Suprapubic skin (tissue), 4 donors: ENCODE measurements around the gene GABRB1. TPM values are rescaled to one million over a fixed set of nuclear protein-coding genes. Genes with fewer than 3 reads are reported as not detected.

ENCODE experiments used
- DNase-seq, 2 donors: peaks; one replicate each; pipeline ENCODE4 v3.0.0-alpha.2; 2019; ENCODE audit warnings: low spot score in 2 of 2
- H3K27ac ChIP-seq: fragments of 200-600 bp; sonication (generic); one replicate; pipeline ENCODE4 v1.5.1; 2019
- H3K27me3 ChIP-seq: fragments of 200-600 bp; sonication (generic); one replicate; pipeline ENCODE4 v1.5.1; 2019
- H3K36me3 ChIP-seq: fragments of 200-600 bp; sonication (generic); one replicate; pipeline ENCODE4 v1.5.1; 2019
- H3K4me1 ChIP-seq: fragments of 200-600 bp; sonication (generic); one replicate; pipeline ENCODE4 v1.5.1; 2019
- H3K4me3 ChIP-seq: fragments of 200-600 bp; sonication (generic); one replicate; pipeline ENCODE4 v1.5.1; 2019; ENCODE audit warnings: mild to moderate bottlenecking
- H3K9me3 ChIP-seq: fragments of 200-600 bp; sonication (generic); one replicate; pipeline ENCODE4 v1.5.1; 2019
- CTCF ChIP-seq, 2 donors: fragments of 200-600 bp in 1 of 2; fragments of 450-650 bp in 1 of 2; sonication (generic) in 1 of 2; IDR thresholded peaks; one replicate each; pipeline ENCODE4 v1.5.1; 2016 to 2019; ENCODE audit warnings: antibody characterized with exemption in 2 of 2, mild to moderate bottlenecking in 1 of 2, moderate library complexity in 1 of 2
- EP300 ChIP-seq: sonication (generic); formaldehyde crosslinking; IDR thresholded peaks from one replicate; pipeline ENCODE4 v1.6.1; 2017; ENCODE audit warnings: antibody characterized with exemption
- POLR2A ChIP-seq, 2 donors: fragments of 450-650 bp; IDR thresholded peaks; one replicate each; pipeline ENCODE4 v1.6.1; 2017; ENCODE audit warnings: antibody characterized with exemption in 2 of 2, mild to moderate bottlenecking in 2 of 2, moderate library complexity in 2 of 2
- POLR2AphosphoS5 ChIP-seq, 3 donors: sonication (generic); formaldehyde crosslinking; IDR thresholded peaks; one replicate each; pipeline ENCODE4 v1.6.1; 2017; ENCODE audit warnings: antibody characterized with exemption in 3 of 3
- WGBS: methylation state at CpG from one replicate; pipeline ENCODE4 v1.1.5; 2018; 5-methylcytosine and 5-hydroxymethylcytosine counted together
- total RNA-seq, 4 donors: library from RNA; depleted of rRNA; stranded (reverse); fragments of >200 nt; gene quantifications; one replicate each; pipeline ENCODE4 v1.1.0, GENCODE V29; 2016

The GABRB1 gene
- total RNA-seq, 4 donors from 2014 or later = not detected

DNA sequence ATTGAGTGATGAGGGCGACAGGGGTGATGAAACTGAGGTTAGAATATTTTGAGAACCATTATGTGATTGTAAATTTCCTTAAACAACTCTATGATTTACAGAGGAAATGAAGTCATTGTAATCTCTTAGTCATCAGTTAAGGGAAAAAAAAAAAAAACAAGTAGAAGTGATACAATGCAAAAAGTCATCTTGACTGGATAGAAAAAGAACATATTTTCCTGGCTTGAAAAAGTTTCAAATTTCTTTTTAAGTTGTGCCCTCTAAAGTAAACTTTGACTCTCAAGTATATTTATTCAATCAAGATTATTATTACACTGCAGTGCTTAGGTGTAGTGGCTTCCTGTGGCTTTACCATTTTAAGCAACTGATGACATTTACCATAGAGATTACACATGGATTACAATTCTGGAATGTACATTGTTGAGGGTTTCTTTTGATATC is 40.6 kb downstream of the GABRB1 start:
- Histone ChIP-seq H3K4me1 (no peaks in the 10 kb centered on the region), H3K9me3 (no peaks in the 10 kb centered on the region), H3K27me3 (no peaks in the 10 kb centered on the region), H3K36me3 (no peaks in the 10 kb centered on the region), H3K4me3 (no peak overlapping the region), H3K27ac (no peak overlapping the region)
- DNase-seq = no peak
- 35% methylated on average over 1 of the region's 1 CpG for WGBS
- TF ChIP-seq POLR2A (IDR thresholded peaks at IDR 0.05) (no peak), POLR2AphosphoS5 (IDR thresholded peaks at IDR 0.05) (no peak), CTCF (IDR thresholded peaks at IDR 0.05) (no peak), EP300 (no peak)

GRCh38 chr4:47073647-47074046 is 42.3 kb downstream of the GABRB1 start:
- no peak for DNase-seq
- TF ChIP-seq POLR2A (IDR thresholded peaks at IDR 0.05) = no peak
- no peak for TF ChIP-seq EP300
- no peak for TF ChIP-seq CTCF (IDR thresholded peaks at IDR 0.05)
- no peak for TF ChIP-seq POLR2AphosphoS5 (IDR thresholded peaks at IDR 0.05)
- WGBS = 80% methylated on average over 2 of the region's 2 CpGs
- no peak overlapping the region for H3K27ac ChIP-seq
- no peak overlapping the region for H3K4me3 ChIP-seq
- H3K27me3 ChIP-seq = no peaks in the 10 kb centered on the region
- no peaks in the 10 kb centered on the region for H3K9me3 ChIP-seq
- no peaks in the 10 kb centered on the region for H3K4me1 ChIP-seq
- H3K36me3 ChIP-seq = no peaks in the 10 kb centered on the region

DNA sequence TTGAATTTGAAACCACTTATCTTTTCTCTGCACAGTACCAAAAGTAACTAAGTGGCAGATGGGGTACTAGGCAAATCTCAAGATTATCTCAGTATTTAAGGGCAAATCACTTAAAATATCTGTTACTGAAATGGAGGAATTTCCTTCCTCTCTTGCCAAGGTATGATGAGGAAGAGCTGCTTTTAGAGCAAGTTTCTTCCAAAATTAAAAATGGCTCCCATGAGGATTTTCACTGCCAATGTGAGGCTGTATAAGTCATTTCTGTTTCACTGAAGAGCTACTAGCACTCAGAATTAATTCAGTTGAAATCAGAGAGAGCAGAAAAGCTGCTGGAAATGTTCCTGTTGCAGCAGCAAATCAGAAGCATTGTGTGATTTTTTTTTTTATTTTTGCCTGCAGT is 43.4 kb downstream of the GABRB1 start:
- no peak overlapping the region for H3K27ac ChIP-seq
- H3K27me3 ChIP-seq = no peaks in the 10 kb centered on the region
- TF ChIP-seq POLR2AphosphoS5 (IDR thresholded peaks at IDR 0.05) (no peak), CTCF (IDR thresholded peaks at IDR 0.05) (no peak), POLR2A (IDR thresholded peaks at IDR 0.05) (no peak), EP300 (no peak)
- no peak overlapping the region for H3K4me3 ChIP-seq
- no peaks in the 10 kb centered on the region for H3K9me3 ChIP-seq
- H3K4me1 ChIP-seq = no peaks in the 10 kb centered on the region
- no peak for DNase-seq
- H3K36me3 ChIP-seq = no peaks in the 10 kb centered on the region

DNA sequence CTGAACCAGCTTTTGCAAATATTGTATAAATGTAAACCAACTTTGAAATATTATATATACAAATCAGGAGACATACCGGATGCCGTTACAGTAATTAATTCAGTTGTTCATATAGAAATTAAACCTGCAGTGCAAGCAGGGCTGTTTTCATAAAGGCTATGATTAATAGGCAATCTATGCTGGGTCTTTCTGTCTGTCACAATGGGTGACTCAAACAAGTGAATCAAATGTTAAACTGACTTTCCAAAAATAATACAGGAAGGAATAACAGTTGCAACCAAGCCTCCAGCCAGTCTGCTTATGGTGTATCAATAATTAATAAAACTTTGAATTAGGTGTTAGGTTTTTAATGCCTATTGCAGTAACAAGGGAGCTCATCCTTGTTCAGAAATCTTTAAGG is 43.9 kb downstream of the GABRB1 start:
- no peak for TF ChIP-seq POLR2AphosphoS5 (IDR thresholded peaks at IDR 0.05)
- Histone ChIP-seq H3K9me3 (no peaks in the 10 kb centered on the region), H3K4me3 (no peak overlapping the region), H3K27ac (no peak overlapping the region), H3K4me1 (no peaks in the 10 kb centered on the region), H3K27me3 (no peaks in the 10 kb centered on the region), H3K36me3 (no peaks in the 10 kb centered on the region)
- WGBS = 93% methylated on average over 2 of the region's 2 CpGs
- no peak for DNase-seq

DNA sequence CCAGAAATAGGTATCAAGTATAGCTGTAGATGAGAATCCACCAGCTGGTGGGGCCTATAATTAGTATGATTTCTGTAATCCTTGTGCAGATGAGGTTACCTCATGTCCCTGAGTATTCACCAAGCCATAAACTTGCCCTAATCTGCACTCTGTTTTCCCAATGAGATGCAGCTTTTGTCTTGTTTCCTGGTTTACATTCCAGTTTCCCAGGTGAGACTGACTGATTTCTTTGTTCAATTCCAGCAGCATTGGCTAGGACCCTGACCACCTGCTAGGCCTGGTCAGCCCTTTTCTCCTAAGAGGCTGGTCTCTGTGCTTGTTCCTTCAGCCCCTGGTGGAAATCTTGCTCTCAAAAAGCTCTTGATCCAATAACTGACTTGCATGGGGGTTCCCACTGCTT is 44.6 kb downstream of the GABRB1 start:
- Histone ChIP-seq H3K36me3 (no peaks in the 10 kb centered on the region), H3K4me1 (no peaks in the 10 kb centered on the region), H3K27ac (no peak overlapping the region), H3K9me3 (no peaks in the 10 kb centered on the region), H3K4me3 (no peak overlapping the region), H3K27me3 (no peaks in the 10 kb centered on the region)
- no peak for DNase-seq
- no peak for TF ChIP-seq CTCF (IDR thresholded peaks at IDR 0.05)
- no peak for TF ChIP-seq POLR2AphosphoS5 (IDR thresholded peaks at IDR 0.05)
- TF ChIP-seq EP300 = no peak
- no peak for TF ChIP-seq POLR2A (IDR thresholded peaks at IDR 0.05)

- Histone ChIP-seq H3K36me3 (no peaks in the 10 kb centered on the region), H3K4me1 (no peaks in the 10 kb centered on the region), H3K27ac (no peak overlapping the region), H3K27me3 (no peaks in the 10 kb centered on the region), H3K4me3 (no peak overlapping the region), H3K9me3 (no peaks in the 10 kb centered on the region)
- TF ChIP-seq POLR2AphosphoS5 (IDR thresholded peaks at IDR 0.05) (no peak), CTCF (IDR thresholded peaks at IDR 0.05) (no peak), POLR2A (IDR thresholded peaks at IDR 0.05) (no peak), EP300 (no peak)
- no peak for DNase-seq
These were observed 52.7 kb downstream of the GABRB1 start for GRCh38 chr4:47084111-47084510.
